LNCAP (cell line): Measurements from ENCODE around the gene PEPD.

ENCODE experiments used
- TF ChIP-seq, protein P1 (sequence below): fragments of 450-650 bp; IDR thresholded peaks from 2 replicates; pipeline ENCODE4 v1.5.1; 2017; ENCODE audit warnings: mild to moderate bottlenecking

Gene PEPD

DNA sequence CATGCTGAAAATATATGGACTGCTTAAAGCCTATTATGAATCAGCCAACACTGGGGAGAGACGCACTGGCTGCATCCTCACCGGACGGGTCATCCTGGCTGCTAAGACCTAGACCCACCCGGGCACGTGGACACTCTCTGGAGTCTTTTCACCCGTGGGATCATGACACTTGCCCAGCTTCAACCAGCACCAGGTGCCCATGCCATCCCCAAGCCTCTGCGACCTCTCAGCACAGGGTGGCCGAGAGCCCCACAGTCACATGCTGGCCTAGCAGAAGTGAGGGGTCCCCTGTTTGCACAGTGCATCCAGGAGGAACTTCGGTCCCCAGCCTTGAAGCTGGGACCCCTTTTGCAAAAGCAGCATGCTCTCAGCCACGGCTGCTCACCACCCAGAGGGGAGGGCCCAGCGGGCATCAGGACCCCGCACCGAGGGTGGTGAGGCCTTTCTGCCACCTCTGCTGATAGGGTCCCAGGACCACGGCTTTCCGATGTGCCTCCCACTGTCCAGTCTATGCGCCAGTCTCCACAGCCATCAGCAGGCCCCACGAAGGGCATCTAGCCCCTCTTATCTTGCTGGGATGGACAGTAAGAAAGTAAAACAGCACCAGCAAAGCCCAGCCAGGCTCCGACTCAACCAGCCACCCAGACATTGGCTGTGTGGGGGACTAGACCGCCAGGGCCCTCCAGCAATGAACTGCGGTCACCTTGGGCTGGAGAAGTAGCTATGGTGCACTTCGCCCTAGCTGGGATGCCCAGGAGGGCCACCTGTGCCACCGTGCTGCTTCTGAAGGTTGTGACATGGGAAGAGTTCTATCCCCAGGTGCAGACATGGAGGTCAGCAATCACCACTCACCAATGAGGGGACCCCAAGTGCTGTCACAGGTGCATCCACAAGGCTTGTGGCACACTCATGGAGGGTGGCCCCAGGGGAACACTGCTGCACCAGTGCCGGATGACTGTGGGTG is 75.0 kb downstream of the PEPD start:
- TF ChIP-seq, protein P1, sequence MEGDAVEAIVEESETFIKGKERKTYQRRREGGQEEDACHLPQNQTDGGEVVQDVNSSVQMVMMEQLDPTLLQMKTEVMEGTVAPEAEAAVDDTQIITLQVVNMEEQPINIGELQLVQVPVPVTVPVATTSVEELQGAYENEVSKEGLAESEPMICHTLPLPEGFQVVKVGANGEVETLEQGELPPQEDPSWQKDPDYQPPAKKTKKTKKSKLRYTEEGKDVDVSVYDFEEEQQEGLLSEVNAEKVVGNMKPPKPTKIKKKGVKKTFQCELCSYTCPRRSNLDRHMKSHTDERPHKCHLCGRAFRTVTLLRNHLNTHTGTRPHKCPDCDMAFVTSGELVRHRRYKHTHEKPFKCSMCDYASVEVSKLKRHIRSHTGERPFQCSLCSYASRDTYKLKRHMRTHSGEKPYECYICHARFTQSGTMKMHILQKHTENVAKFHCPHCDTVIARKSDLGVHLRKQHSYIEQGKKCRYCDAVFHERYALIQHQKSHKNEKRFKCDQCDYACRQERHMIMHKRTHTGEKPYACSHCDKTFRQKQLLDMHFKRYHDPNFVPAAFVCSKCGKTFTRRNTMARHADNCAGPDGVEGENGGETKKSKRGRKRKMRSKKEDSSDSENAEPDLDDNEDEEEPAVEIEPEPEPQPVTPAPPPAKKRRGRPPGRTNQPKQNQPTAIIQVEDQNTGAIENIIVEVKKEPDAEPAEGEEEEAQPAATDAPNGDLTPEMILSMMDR = no peak

DNA sequence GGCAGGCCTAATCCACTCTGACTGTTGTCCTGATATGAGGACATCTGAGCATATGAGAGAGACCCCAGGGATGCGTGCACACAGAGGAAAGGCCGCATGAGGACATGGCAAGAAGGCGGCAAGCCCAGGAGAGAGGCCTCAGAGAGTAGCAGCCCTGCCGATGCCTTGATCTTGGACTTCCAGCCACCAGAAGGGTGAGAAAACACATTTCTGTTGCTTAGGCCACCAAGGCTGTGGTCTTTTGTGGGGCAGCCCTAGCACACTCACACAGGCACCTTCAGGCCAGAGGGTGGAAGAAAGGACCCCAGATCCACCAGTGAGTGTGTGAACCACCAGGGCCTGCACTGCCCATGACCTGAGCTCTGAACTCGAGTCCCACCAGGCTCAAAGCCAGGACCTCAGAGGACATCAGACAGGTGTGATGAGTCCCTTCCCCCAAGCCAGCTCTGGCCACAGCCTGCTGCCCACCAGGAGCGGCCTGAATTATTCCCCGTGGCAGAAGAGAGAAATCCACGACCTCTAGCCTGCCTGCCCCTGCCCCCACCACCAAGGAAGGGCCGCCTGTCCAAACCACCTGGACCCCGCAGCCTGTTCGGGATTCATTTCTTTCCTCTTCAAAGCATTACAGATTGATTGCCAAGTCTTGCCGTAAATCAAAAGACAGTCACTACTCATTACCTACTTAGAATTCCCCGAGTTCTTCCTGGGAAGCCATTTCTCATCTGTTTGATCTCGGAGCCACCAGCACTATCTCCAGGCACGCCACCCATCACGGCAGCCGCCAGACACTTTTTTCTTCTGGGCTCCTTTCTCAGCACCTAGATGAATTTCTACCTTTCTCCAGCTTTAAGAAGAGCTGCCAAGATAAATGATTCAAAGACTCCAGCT is 75.9 kb downstream of the PEPD start:
- TF ChIP-seq, protein P1 = no peak

DNA sequence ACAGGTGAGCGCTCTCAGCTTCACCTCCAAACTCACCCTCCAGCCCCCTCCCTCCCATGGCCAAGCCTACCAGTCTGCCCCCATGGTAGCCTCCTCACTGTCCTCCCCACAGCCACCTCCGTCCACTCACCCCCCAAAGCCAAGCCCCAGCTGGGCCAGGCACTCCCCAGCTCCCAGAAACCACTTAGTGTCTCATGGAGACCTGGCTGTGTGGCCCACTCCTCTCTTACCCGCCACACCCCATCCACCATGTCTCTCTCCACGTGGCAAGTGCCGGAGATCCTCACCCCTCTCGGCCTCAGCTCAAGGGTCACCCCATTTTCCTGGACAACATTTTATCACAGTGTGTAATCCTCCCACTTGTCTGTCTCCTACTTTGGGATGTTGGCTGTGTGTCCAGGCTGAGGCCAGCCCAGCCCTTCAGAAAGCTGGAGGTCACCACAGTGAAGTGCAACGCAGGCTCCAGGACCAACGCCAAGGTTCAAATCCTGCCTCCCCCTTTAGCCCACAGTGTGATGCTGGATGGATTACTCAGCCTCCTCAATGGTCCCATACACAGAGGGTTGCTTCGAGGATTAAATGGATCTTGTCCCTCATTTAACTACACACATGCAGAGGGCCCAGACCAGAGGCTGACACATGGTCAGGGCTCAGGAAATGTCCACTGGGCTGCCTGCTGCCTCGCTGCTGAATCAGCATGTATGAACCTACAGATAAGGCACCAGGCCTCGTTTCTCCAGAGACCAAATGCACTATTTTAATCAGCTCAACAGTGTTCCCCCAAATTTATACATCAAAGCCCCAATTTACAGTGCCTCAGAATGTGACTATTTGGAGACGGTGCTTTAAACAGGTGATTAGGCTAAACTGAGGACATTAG is 76.8 kb downstream of the PEPD start:
- TF ChIP-seq, protein P1 = no peak

DNA sequence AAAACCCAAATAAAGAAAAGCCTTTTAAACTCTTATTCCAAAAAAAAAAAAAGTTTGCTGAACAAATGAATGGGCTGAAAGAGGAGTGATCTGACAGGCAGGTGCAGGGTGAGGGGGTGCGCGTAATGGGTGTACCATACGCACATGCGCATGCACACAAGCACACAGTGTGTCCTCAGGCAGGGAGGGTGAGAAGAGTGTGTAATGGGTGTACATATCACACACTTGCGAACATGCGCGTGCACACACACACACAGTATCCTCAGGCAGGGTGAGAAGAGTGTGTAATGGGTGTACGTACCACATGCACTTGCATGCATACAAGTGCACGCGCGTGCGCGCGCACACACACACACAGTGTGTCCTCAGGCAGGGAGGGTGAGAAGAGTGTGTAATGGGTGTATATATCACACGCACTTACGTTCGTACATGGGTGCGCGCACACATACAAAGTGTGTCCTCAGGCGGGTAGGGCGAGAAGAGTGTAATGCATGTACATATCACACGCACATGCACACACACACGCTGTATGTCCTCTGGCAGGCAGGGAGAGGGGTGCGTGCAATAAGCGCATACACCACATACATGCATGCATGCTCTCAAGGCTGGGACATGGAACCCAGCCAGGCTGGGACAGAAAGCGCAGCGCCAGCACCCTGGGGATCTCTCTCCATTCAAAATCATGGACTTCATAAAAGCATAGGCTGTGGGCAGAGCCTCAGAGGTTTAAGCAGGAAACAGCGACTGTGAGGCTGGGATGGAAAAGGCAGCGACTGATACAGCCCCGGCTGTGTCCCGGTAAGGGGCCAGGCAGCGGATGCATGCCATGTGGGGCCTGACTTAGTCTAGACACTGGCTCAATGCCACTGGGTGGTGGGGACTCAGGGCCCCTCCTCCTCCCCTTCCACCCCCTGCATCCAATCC is 77.7 kb downstream of the PEPD start:
- TF ChIP-seq, protein P1 = no peak

- TF ChIP-seq, protein P1 = no peak
Measured at GRCh38 chr19:33442706-33443105, 78.9 kb downstream of the PEPD start.

- TF ChIP-seq, protein P1 = no peak
Measured at GRCh38 chr19:33441828-33442227, 79.8 kb downstream of the PEPD start.
